ENCODE measurements around the gene DNMT3B. TPM values are rescaled to one million over a fixed set of nuclear protein-coding genes. Genes with fewer than 3 reads are reported as not detected.

The DNMT3B gene
- total RNA-seq, 1 experiment from 2014 or later = 7.3 TPM

DNA sequence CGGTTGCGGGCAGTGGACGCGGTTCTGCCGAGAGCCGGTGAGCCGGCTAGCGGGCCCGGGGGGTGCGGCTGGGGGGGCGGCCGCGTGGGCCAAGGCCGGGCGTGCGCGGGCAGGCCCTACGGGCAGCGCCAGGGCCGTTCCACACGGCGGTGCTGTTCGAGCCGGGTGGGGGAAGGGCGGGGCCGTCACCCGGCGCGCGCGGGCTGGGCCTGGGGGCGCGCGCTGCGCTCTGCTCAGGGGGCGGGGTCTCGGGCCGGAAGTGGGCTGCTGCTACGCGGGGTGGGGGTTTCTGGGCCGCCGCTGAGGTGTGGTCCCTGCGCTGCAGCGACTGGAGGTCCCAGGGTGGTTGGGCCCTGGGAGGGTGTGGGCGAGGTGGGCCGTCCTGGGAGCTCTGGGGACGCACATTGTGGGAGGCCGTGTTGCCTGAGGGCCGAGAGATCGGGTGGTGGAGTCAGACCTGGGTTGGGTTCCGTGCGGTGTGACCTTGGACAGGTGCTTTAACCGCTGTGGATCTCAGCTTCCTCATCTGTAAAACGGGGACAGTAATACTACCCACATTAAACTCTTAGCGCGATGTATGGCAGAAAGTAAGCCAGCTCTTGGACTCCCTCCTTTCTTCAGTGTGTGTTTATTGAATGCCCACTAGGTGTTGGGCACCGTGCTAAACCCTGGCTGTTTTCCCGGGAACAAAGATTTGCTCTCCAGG, 58.0 kb downstream of the DNMT3B start:
- DNase-seq (peak; percentile 71), ATAC-seq (peak; percentile 81)
- Histone ChIP-seq H3K9me3 (ENCODE audit: low read length) (no peaks in the 10 kb centered on the region), H3K27ac (ENCODE audit: low read length) (peak overlapping the region; percentile 49), H3F3A (ENCODE audit: low read length, unreplicated experiment) (no peaks in the 10 kb centered on the region), H3K27me3 (ENCODE audit: low read length) (no peaks in the 10 kb centered on the region), H3K9ac (ENCODE audit: low read length) (peak overlapping the region; percentile 87), H3K9me2 (replicated peaks; ENCODE audit: low read length) (no peaks in the 10 kb centered on the region), H3K4me2 (ENCODE audit: low read length) (peak overlapping the region; percentile 89), H3K4me3 (ENCODE audit: low read length) (peak overlapping the region; percentile 99), H3K4me1 (ENCODE audit: insufficient read depth, low read length) (peaks cover 30% of the 10 kb centered on the region), H2AFZ (ENCODE audit: low read length) (peak overlapping the region; percentile 73), H4K20me1 (ENCODE audit: low read length) (peaks cover 48% of the 10 kb centered on the region), H3K79me2 (ENCODE audit: low read length) (peaks cover 52% of the 10 kb centered on the region), H3K36me3 (ENCODE audit: low read depth, low read length) (no peaks in the 10 kb centered on the region)
- intact Hi-C loops (cut with micrococcal nuclease) = no loop called here
- BruUV-seq (replicated peaks) = TSS peak; percentile 53
- ChIA-PET POLR2A (ENCODE audit: unreplicated experiment) (interaction anchor here (0.6 kb wide), 1 partner anchor 323 kb away, joined by 11 read pairs; no protein-coding TSS in a partner anchor), CTCF (interaction anchor here (0.5 to 0.7 kb wide), 3 partner anchors 16 to 936 kb away, joined by 3 to 6 read pairs (median 4); no protein-coding TSS in a partner anchor)
- TF ChIP-seq EZH2phosphoT487 (IDR thresholded peaks at IDR 0.05; ENCODE audit: borderline replicate concordance, low read length) = no peak
- no peak for TF ChIP-seq EZH2 (IDR thresholded peaks at IDR 0.05; ENCODE audit: low read length, unreplicated experiment)
- TF ChIP-seq CTCF (conservative IDR thresholded peaks at IDR 0.05; ENCODE audit: low read depth, low read length) = no peak

- intact Hi-C loops (cut with micrococcal nuclease) = no loop called here
- no peaks in the 10 kb centered on the region for H3K9me2 ChIP-seq (replicated peaks; ENCODE audit: low read length)
- no peaks in the 10 kb centered on the region for H3K27me3 ChIP-seq (ENCODE audit: low read length)
- DNase-seq (no peak), ATAC-seq (no peak)
- H3K9ac ChIP-seq (ENCODE audit: low read length) = peak overlapping the region; percentile 87
- no peaks in the 10 kb centered on the region for H3F3A ChIP-seq (ENCODE audit: low read length, unreplicated experiment)
- H3K27ac ChIP-seq (ENCODE audit: low read length) = no peak overlapping the region
- peak overlapping the region; percentile 89 for H3K4me2 ChIP-seq (ENCODE audit: low read length)
- no peak for TF ChIP-seq EZH2 (IDR thresholded peaks at IDR 0.05; ENCODE audit: low read length, unreplicated experiment)
- no peak for TF ChIP-seq CTCF (conservative IDR thresholded peaks at IDR 0.05; ENCODE audit: low read depth, low read length)
- TF ChIP-seq EZH2phosphoT487 (IDR thresholded peaks at IDR 0.05; ENCODE audit: borderline replicate concordance, low read length) = no peak
- H2AFZ ChIP-seq (ENCODE audit: low read length) = peak overlapping the region; percentile 73; the same call in 1 of the 2 replicates
- H3K4me1 ChIP-seq (ENCODE audit: insufficient read depth, low read length) = peaks cover 30% of the 10 kb centered on the region
- H4K20me1 ChIP-seq (ENCODE audit: low read length) = peaks cover 50% of the 10 kb centered on the region
- H3K9me3 ChIP-seq (ENCODE audit: low read length) = no peaks in the 10 kb centered on the region
- ChIA-PET POLR2A (ENCODE audit: unreplicated experiment) (no interaction called here), CTCF (interaction anchor here (0.6 to 0.7 kb wide), 2 partner anchors 16 to 185 kb away, joined by 4 to 6 read pairs; no protein-coding TSS in a partner anchor)
- H3K36me3 ChIP-seq (ENCODE audit: low read depth, low read length) = no peaks in the 10 kb centered on the region; the same call in 1 of the 2 replicates
- peak overlapping the region; percentile 99 for H3K4me3 ChIP-seq (ENCODE audit: low read length)
- peaks cover 57% of the 10 kb centered on the region for H3K79me2 ChIP-seq (ENCODE audit: low read length)
- no TSS peak for BruUV-seq (replicated peaks)
These were observed 58.7 kb downstream of the DNMT3B start for GRCh38 chr20:32820698-32821377.
